SH-SY5Y (cell line): Measurements from ENCODE around the gene POU3F3.

Experiments used
- GATA2 ChIP-seq: IDR thresholded peaks from 2 replicates; pipeline ENCODE4 v1.6.1; 2011; ENCODE audit warnings: mild to moderate bottlenecking, low read depth, low read length
- GATA3 ChIP-seq: IDR thresholded peaks from 2 replicates; pipeline ENCODE4 v1.6.1; 2011; ENCODE audit warnings: low read depth, mild to moderate bottlenecking, low read length, moderate library complexity

- TF ChIP-seq GATA3 (no peak), GATA2 (no peak)
Measured at GRCh38 chr2:104865096-104865470, 11.2 kb downstream of the POU3F3 start.
